Sigmoid colon (tissue), 7 donors: ENCODE measurements around the gene POLR2M. TPM values are rescaled to one million over a fixed set of nuclear protein-coding genes. Genes with fewer than 3 reads are reported as not detected.

Source experiments
- DNase-seq: peaks from one replicate; pipeline ENCODE4 v3.0.0-alpha.2; 2019
- H3K27ac ChIP-seq, 4 donors: fragments of 200-600 bp; sonication (generic); one replicate each; pipeline ENCODE4 v1.5.1; 2016 to 2019; ENCODE audit warnings: mild to moderate bottlenecking in 1 of 4
- H3K27me3 ChIP-seq, 3 donors: fragments of 200-600 bp; sonication (generic); one replicate each; pipeline ENCODE4 v1.5.1; 2019; ENCODE audit warnings: mild to moderate bottlenecking in 1 of 3
- H3K36me3 ChIP-seq, 4 donors: fragments of 200-600 bp; sonication (generic); one replicate each; pipeline ENCODE4 v1.5.1; 2016 to 2019
- H3K4me1 ChIP-seq, 4 donors: fragments of 200-600 bp; sonication (generic); one replicate each; pipeline ENCODE4 v1.5.1; 2017 to 2019
- H3K4me3 ChIP-seq, 4 donors: fragments of 200-600 bp; sonication (generic); one replicate each; pipeline ENCODE4 v1.5.1; 2017 to 2019; ENCODE audit warnings: mild to moderate bottlenecking in 2 of 4, moderate library complexity in 1 of 4
- H3K9me3 ChIP-seq, 4 donors: fragments of 200-600 bp in 3 of 4; sonication (generic) in 3 of 4; one replicate each; pipeline versions ENCODE4 v1.5.1 to v1.6.1; 2013 to 2019
- EP300 ChIP-seq, 4 donors: sonication (generic); formaldehyde crosslinking; IDR thresholded peaks; one replicate each; pipeline ENCODE4 v1.6.1; 2017; ENCODE audit warnings: antibody characterized with exemption in 4 of 4
- POLR2A ChIP-seq, 2 donors: fragments of 450-650 bp; IDR thresholded peaks; one replicate each; pipeline ENCODE4 v1.6.1; 2016; ENCODE audit warnings: antibody characterized with exemption in 2 of 2, mild to moderate bottlenecking in 2 of 2, moderate library complexity in 2 of 2
- POLR2AphosphoS5 ChIP-seq, 4 donors: sonication (generic); formaldehyde crosslinking; IDR thresholded peaks; one replicate each; pipeline ENCODE4 v1.6.1; 2017; ENCODE audit warnings: antibody characterized with exemption in 4 of 4
- WGBS, 2 donors: extraction: QIAGEN DNeasy Blood & Tissue Kit; methylation state at CpG; one replicate each; pipeline ENCODE4 v1.1.7; 2013; 5-methylcytosine and 5-hydroxymethylcytosine counted together
- intact Hi-C: fragments of 100-400 bp; cut with DNase I; formaldehyde crosslinking; loops from one replicate; pipeline ENCODE4 v1.15.1; 2023
- polyA plus RNA-seq, 3 donors: library from polyadenylated mRNA; stranded (reverse); fragments of 200-250 nt; gene quantifications; one replicate each; pipeline ENCODE4 v1.2.3, GENCODE V29; 2013
- total RNA-seq, 4 donors: library from RNA; depleted of rRNA; stranded (reverse); fragments of >200 nt; gene quantifications; one replicate each; pipeline ENCODE4 v1.1.0, GENCODE V29; 2016
- TF ChIP-seq, protein P1 (sequence below), 4 experiments: fragments of 450-650 bp in 3 of 4; fragments of 200-600 bp in 1 of 4; IDR thresholded peaks; one replicate each; pipeline ENCODE4 v1.5.1; 2016 to 2019; ENCODE audit warnings: antibody characterized with exemption in 4 of 4, mild to moderate bottlenecking in 3 of 4, moderate library complexity in 2 of 4
- donor health status: healthy with polysubstance abuse.
- donor health status: Bipolar disorder and iron deficiency.
- donor health status: healthy.

POLR2M gene
- total and polyA plus RNA-seq, 7 donors: 42.0 to 264 (median 119) TPM

DNA sequence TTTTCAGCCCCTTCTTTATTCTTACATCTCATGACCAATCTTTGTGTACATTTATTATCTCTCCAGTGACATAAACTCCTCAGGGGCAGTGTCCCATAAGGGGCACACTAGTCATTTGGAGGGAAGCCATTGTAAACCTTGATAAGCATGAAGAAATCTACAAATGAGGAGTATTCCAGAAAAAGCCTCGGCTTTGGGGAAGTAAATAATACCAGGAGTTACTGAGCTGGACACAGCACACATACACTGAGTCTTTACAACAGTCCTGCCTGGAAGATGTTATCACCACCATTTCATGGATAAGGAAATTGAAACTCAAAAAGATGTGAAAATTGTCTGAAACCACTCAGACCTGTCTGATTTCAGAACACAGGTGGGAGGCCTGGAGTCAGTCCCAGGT lies 15.4 kb upstream of the POLR2M start:
- Histone ChIP-seq H3K36me3 (no peaks in the 10 kb centered on the region), H3K4me1 (peaks cover 0 to 19% (median 10%) of the 10 kb centered on the region in 4 donors), H3K27me3 (no peaks in the 10 kb centered on the region), H3K9me3 (no peaks in the 10 kb centered on the region), H3K4me3 (no peak overlapping the region), H3K27ac (no peak overlapping the region)
- 6 to 42% methylated on average over 1 of the region's 1 CpG for WGBS, 2 donors
- no peak for TF ChIP-seq POLR2AphosphoS5 (IDR thresholded peaks at IDR 0.05)
- TF ChIP-seq POLR2A (IDR thresholded peaks at IDR 0.05): no peak
- TF ChIP-seq, protein P1, sequence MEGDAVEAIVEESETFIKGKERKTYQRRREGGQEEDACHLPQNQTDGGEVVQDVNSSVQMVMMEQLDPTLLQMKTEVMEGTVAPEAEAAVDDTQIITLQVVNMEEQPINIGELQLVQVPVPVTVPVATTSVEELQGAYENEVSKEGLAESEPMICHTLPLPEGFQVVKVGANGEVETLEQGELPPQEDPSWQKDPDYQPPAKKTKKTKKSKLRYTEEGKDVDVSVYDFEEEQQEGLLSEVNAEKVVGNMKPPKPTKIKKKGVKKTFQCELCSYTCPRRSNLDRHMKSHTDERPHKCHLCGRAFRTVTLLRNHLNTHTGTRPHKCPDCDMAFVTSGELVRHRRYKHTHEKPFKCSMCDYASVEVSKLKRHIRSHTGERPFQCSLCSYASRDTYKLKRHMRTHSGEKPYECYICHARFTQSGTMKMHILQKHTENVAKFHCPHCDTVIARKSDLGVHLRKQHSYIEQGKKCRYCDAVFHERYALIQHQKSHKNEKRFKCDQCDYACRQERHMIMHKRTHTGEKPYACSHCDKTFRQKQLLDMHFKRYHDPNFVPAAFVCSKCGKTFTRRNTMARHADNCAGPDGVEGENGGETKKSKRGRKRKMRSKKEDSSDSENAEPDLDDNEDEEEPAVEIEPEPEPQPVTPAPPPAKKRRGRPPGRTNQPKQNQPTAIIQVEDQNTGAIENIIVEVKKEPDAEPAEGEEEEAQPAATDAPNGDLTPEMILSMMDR (IDR thresholded peaks at IDR 0.05): no peak
- TF ChIP-seq EP300 (IDR thresholded peaks at IDR 0.05): no peak
- intact Hi-C loops: no loop called here
- no peak for DNase-seq

DNA sequence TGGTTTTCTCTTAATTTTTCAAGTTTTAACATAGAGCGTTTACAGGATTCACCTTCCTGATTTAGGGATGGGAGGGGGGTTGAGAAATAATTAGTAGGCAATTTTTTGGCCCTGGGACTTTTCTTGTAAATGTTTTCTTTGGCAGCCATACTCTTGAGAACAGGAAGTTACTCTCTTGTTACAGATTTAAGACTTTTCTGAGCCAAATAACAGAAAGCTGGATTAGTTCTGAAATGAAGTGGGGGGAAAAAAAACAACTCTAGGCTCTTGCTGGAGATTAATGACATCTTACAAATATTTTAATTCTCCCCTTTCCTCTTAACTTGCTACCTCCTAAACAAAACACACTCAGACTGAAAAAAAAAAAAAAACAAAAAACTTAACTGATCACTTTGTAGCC lies 13.8 kb upstream of the POLR2M start:
- intact Hi-C loops: no loop called here
- H3K9me3 ChIP-seq: no peaks in the 10 kb centered on the region
- DNase-seq: no peak
- no peak for TF ChIP-seq POLR2AphosphoS5 (IDR thresholded peaks at IDR 0.05)
- TF ChIP-seq, protein P1 (IDR thresholded peaks at IDR 0.05): no peak
- no peak for TF ChIP-seq EP300 (IDR thresholded peaks at IDR 0.05)
- TF ChIP-seq POLR2A (IDR thresholded peaks at IDR 0.05): no peak
- no peaks in the 10 kb centered on the region for H3K27me3 ChIP-seq
- no peaks in the 10 kb centered on the region for H3K36me3 ChIP-seq
- H3K4me3 ChIP-seq: no peak overlapping the region
- WGBS, 2 donors: 77 to 87% methylated on average over 1 of the region's 1 CpG
- peaks cover 0 to 19% (median 10%) of the 10 kb centered on the region in 4 donors for H3K4me1 ChIP-seq
- no peak overlapping the region for H3K27ac ChIP-seq

DNA sequence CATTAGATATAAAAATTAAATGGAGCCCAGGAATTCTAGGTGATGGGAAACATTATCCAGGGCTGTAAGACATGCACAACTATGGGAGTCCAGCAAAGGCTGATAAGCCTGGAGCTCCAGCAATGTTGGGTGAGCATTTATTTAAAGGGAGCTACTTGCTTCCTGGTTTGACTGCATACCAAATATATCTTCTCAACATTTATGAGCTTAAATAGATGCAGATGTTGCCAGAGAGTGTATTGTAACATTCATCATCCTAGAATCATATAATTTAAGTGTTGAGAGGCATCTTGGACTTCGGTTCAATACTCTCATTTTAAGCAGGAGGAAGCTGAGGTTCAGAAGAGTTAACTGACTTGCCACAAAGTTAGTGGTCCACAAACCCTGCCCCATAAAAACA lies 12.2 kb upstream of the POLR2M start:
- Histone ChIP-seq H3K27me3 (no peaks in the 10 kb centered on the region), H3K36me3 (no peaks in the 10 kb centered on the region), H3K4me3 (no peak overlapping the region), H3K9me3 (no peaks in the 10 kb centered on the region), H3K4me1 (peaks cover 0 to 19% (median 10%) of the 10 kb centered on the region in 4 donors), H3K27ac (no peak overlapping the region)
- WGBS, 2 donors: 67 to 84% methylated on average over 1 of the region's 1 CpG
- no peak for DNase-seq
- no peak for TF ChIP-seq EP300 (IDR thresholded peaks at IDR 0.05)
- TF ChIP-seq, protein P1 (IDR thresholded peaks at IDR 0.05): no peak
- TF ChIP-seq POLR2A (IDR thresholded peaks at IDR 0.05): no peak
- peak in 3 of 4 donors; percentile 28 to 62 (median 62) for TF ChIP-seq POLR2AphosphoS5 (IDR thresholded peaks at IDR 0.05)
- intact Hi-C loops: no loop called here

DNA sequence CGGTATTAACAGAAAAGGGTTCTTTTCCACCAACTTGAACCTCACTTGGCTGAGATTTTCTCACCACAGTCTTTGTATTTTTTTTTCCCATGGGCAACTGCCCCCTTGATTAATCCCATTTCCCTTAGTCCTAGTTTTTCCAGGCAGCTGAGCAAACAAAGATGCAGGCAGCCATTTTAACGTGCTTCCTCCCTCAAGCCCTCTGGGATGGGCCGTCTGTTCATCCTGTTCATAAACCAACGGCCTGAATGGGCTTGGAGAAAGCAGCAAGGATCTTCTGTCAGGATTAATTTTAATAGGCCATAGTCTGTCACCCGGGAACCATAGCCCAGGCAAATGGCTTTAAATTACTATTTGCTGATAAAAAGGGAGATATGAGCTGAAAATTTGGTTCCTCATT lies 10.4 kb upstream of the POLR2M start:
- H3K36me3 ChIP-seq: no peaks in the 10 kb centered on the region
- intact Hi-C loops: no loop called here
- H3K4me3 ChIP-seq: no peak overlapping the region
- no peak for DNase-seq
- no peaks in the 10 kb centered on the region for H3K27me3 ChIP-seq
- H3K4me1 ChIP-seq: peaks cover 0 to 19% (median 10%) of the 10 kb centered on the region in 4 donors
- no peak overlapping the region for H3K27ac ChIP-seq
- 40 to 66% methylated on average over 5 of the region's 5 CpGs for WGBS, 2 donors
- TF ChIP-seq POLR2AphosphoS5 (IDR thresholded peaks at IDR 0.05): no peak
- no peak for TF ChIP-seq POLR2A (IDR thresholded peaks at IDR 0.05)
- TF ChIP-seq, protein P1 (IDR thresholded peaks at IDR 0.05): no peak
- TF ChIP-seq EP300 (IDR thresholded peaks at IDR 0.05): no peak
- H3K9me3 ChIP-seq: no peaks in the 10 kb centered on the region

DNA sequence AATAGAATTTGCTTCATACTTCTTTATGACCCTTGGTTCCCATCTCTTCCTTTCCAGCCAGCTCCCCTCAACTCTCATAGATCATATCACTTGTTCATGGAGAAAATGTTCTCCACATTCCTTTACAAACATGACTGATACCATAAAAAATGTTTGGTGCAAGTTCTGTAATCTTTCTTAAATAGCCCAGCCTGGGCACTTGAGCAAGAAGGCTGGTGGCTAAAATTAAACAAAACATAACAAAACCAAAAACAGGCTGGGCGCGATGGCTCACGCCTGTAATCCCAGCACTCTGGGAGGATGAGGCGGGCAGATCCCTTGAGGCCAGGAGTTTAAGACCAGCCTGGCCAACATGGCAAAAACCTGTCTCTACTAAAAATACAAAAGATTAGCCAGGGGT lies 8.9 kb upstream of the POLR2M start:
- intact Hi-C loops: no loop called here
- no peak for TF ChIP-seq EP300 (IDR thresholded peaks at IDR 0.05)
- TF ChIP-seq POLR2AphosphoS5 (IDR thresholded peaks at IDR 0.05): no peak
- no peak for TF ChIP-seq POLR2A (IDR thresholded peaks at IDR 0.05)
- TF ChIP-seq, protein P1 (IDR thresholded peaks at IDR 0.05): no peak
- Histone ChIP-seq H3K4me3 (no peak overlapping the region), H3K27ac (no peak overlapping the region), H3K36me3 (no peaks in the 10 kb centered on the region), H3K27me3 (no peaks in the 10 kb centered on the region), H3K4me1 (peaks cover 0 to 19% (median 10%) of the 10 kb centered on the region in 4 donors), H3K9me3 (no peaks in the 10 kb centered on the region)
- DNase-seq: no peak
- 90 to 98% methylated on average over 4 of the region's 4 CpGs for WGBS, 2 donors
